SK-N-SH treated with all-trans-retinoic acid at 6 μM for 48 hours (cell line): ENCODE results near the gene TMEM135.

ENCODE experiments used
- CREB5 ChIP-seq: fragments of 250-450 bp; sonication (Bioruptor Pico); IDR thresholded peaks from 2 replicates; pipeline ENCODE4 v1.5.1; 2020; ENCODE audit warnings: low read depth, mild to moderate bottlenecking, moderate library complexity
- ZNF8 ChIP-seq: fragments of 450-650 bp; formaldehyde crosslinking; IDR thresholded peaks from 2 replicates; pipeline ENCODE4 v1.5.0; 2020; ENCODE audit warnings: mild to moderate bottlenecking, moderate library complexity

DNA sequence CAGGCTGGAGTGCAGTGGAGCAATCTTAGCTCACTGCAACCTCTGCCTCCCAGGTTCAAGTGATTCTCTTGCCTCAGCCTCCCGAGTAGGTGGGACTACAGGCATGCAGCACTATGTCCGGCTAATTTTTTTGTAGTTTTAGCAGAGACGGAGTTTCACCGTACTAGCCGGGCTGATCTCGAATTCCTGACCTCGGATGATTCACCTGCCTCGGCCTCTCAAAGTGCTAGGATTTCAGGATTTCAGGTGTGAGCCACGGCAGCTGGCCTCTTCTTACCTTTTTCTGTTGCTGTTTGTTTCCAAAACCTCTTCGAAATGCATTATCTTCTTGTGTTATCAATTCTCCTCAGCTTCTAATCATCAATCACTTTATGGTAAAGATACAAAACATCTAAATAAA lies 22.1 kb upstream of the TMEM135 start:
- TF ChIP-seq ZNF8 (no peak), CREB5 (CRISPR knock-in tag) (no peak)
